DMS 273 (cell line): ENCODE results near the gene PAQR9.
"Not testable (repeated sequence)": the region's sequence is repeated elsewhere in the genome, so short reads cannot be mapped to it uniquely, and the experiment has no call there.

ENCODE experiments used
- DNase-seq: peaks from one replicate; lab custom pipeline; 2025; ENCODE audit not compliant: unreplicated experiment; lab: John Stamatoyannopoulos, UW

PAQR9 gene, protein sequence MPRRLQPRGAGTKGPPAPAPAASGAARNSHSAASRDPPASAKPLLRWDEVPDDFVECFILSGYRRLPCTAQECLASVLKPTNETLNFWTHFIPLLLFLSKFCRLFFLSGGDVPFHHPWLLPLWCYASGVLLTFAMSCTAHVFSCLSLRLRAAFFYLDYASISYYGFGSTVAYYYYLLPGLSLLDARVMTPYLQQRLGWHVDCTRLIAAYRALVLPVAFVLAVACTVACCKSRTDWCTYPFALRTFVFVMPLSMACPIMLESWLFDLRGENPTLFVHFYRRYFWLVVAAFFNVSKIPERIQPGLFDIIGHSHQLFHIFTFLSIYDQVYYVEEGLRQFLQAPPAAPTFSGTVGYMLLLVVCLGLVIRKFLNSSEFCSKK

GRCh38 chr3:142963516-142964448 is at the start of gene PAQR9:
Gene PAQR9 (minus strand): TSS chr3:142963674. CDS start chr3:142963336, 338 bp downstream.
- DNase-seq, result peak; percentile 88

DNA sequence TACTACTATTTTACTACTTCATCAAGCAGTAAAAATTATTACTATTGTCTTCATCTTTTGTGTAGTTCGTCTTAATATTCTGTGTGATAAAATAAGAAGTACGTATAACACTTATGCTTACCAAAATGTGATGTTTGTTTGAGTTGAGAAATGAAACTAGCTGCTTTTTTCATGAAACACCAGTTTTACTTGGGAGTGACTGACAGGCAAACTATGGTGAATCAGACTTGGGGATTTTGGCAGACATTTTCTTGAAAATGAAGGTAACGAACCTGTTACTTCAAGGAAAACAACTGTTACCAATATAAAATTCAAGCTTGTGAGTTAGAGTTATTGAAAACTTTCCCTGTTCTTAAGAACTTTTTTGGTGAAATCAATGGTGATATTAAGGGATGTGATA is 48.2 kb upstream of the PAQR9 start:
- no peak for DNase-seq

- DNase-seq, result no peak
These were observed 46.5 kb upstream of the PAQR9 start for GRCh38 chr3:143010024-143010423.

- DNase-seq, result no peak
These were observed 41.3 kb upstream of the PAQR9 start for GRCh38 chr3:143004823-143005222.

GRCh38 chr3:143002727-143003126 is 39.3 kb upstream of the PAQR9 start:
- DNase-seq, result peak; percentile 48

DNA sequence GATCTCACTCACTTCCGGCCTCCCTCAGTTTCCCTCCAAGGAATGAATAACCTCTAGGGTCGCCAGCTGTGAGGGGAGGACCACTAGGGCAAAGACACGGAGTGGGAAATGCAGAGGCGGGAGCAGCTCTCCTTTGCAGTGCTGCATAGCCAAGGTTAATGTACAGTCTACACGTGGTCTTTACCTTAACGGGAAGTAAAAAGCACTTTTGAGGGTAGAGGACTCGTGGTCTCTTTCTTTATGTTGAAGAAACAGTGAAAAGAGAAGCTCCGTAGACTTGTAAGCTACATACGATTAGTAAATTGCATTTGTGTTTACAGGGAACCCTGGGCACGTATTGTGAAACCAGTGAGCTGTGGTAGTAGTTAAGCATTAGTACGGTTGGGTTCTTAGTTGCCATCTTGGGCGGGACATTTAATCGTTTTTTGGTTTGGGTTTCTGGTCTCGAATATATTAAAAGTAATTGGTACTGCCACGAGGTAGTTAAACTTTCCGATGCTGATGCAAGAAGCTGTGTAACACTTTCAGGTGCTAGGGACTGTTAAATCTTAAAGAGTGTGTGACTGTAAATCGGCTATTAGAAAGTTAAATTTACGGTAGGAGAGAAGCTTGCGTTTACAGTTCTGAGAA is 38.7 kb upstream of the PAQR9 start:
- peak; percentile 85 for DNase-seq

GRCh38 chr3:143001369-143002082 is 38.1 kb upstream of the PAQR9 start, which contains the start of gene U2SURP:
Gene U2SURP (plus strand): TSS chr3:143001570. CDS start chr3:143001629, 59 bp downstream.
- DNase-seq, result peak; percentile 100

DNA sequence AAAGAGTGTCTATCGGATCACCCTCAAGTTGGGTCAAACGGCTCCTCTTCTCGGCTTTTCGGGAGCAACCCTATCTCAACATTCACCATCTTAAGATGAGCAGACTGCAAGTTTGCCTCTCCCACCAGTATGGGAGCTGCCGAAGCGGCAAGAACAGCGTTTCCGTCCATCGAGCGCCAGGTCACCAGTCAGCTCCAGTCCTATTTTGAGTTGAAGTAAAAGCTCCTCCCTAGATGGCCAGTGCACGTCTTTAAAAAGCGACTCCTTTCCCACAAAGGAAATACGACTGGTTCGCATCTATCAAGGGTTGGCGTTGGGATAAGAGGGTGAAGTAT is 37.5 kb upstream of the PAQR9 start:
- no peak for DNase-seq

- peak; percentile 38 for DNase-seq
These were observed 37.1 kb upstream of the PAQR9 start for GRCh38 chr3:143000528-143000927.

- DNase-seq, result peak; percentile 32
These were observed 36.4 kb upstream of the PAQR9 start for GRCh38 chr3:142999881-143000280.

DNA sequence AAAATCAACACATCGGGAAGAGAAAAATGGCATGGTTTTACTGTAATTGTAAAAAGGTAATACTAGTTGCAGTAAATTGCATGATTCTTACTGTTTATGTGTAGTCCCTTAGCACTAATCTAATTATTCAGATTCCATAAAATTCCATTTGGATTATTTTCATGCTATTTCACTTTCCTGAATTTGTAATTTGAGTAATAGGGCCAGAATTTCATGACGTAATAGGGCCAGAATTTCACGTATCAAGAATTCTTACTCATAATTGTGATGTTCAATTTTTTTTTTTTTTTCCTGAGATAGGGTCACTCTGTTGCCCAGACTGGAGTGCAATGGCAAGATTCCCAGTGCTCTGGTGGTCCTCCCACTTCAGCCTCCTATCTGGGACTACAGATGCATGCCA is 35.0 kb upstream of the PAQR9 start:
- no peak for DNase-seq

- DNase-seq, result peak; percentile 40
These were observed 33.9 kb upstream of the PAQR9 start for GRCh38 chr3:142997330-142997729.

GRCh38 chr3:142993958-142994442 is 30.5 kb upstream of the PAQR9 start:
- peak; percentile 89 for DNase-seq

- no peak for DNase-seq
These were observed 28.8 kb upstream of the PAQR9 start for GRCh38 chr3:142992323-142992722.

- DNase-seq, result no peak
These were observed 27.2 kb upstream of the PAQR9 start for GRCh38 chr3:142990721-142991120.

DNA sequence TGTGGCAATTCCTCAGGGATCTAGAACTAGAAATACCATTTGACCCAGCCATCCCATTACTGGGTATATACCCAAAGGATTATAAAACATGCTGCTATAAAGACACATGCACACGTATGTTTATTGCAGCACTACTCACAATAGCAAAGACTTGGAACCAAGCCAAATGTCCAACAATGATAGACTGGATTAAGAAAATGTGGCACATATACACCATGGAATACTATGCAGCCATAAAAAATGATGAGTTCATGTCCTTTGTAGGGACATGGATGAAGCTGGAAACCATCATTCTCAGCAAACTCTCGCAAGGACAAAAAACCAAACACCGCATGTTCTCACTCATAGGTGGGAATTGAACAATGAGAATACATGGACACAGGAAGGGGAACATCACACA is 25.4 kb upstream of the PAQR9 start:
- DNase-seq, result not testable (repeated sequence)

DNA sequence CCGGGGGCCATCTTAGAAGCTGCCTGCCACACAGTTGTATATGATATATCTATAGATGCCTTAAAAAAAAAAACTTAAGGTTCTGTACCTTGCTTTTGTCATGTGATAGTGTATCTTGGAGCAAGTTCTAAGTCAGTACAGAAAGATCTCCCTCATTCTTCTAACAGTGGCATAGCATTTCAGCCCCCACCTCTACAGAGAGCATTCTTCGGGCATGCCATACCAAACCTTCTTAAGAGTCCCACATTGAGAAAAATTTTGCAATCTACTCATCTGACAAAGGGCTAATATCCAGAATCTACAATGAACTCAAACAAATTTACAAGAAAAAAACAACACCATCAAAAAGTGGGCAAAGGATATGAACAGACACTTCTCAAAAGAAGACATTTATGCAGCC is 24.7 kb upstream of the PAQR9 start:
- not testable (repeated sequence) for DNase-seq

- DNase-seq, result peak; percentile 44
These were observed 24.2 kb upstream of the PAQR9 start for GRCh38 chr3:142987707-142988106.

DNA sequence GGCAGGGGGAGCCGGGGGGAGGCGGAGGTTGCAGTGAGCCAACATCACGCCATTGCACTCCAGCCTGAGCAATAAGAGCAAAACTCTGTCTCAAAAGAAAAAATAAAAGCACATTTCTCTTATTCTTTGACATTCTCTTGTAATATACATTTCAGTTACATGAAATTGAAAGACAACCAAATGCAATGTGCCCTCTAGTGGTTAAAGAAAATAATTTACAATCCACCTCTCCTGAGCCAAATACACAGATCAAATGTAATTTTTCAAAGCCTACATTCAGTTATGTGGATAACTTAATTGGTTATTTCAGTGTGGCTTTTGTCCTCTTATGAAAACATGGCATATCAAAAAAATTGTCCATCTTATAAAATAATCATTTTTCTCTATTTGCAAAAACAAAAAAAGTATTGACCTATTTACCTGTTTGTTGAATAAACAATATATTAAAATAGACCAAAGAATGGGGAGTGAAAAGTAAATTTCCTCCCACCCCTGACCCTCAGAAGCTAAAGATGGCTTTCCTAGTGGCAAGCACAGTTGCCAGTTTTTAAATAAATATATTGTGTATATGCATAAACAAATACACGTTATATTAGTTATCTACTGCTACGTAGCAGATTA is 23.7 kb upstream of the PAQR9 start:
- DNase-seq, result peak; percentile 78

- no peak for DNase-seq
These were observed 20.8 kb upstream of the PAQR9 start for GRCh38 chr3:142984255-142984654.
